GM12892 (cell line): Measurements from ENCODE around the gene MEIS3.

Experiments used
- POLR2A ChIP-seq: IDR thresholded peaks from 2 replicates; pipeline ENCODE4 v1.6.1; 2011; ENCODE audit warnings: low read depth, low read length, control low read depth
- POLR2AphosphoS5 ChIP-seq: IDR thresholded peaks from 2 replicates; pipeline ENCODE4 v1.6.1; 2011; ENCODE audit warnings: low read depth, low read length, control low read depth
- TAF1 ChIP-seq: IDR thresholded peaks from 2 replicates; pipeline ENCODE4 v1.6.1; 2011; ENCODE audit warnings: low read depth, mild to moderate bottlenecking, control low read depth, low read length, borderline replicate concordance

GRCh38 chr19:47447470-47448359 lies 28.4 kb upstream of the MEIS3 start:
- TF ChIP-seq POLR2AphosphoS5 (no peak), TAF1 (no peak), POLR2A (no peak)
